ENCODE measurements around the gene TFF2.

TFF2 gene

DNA sequence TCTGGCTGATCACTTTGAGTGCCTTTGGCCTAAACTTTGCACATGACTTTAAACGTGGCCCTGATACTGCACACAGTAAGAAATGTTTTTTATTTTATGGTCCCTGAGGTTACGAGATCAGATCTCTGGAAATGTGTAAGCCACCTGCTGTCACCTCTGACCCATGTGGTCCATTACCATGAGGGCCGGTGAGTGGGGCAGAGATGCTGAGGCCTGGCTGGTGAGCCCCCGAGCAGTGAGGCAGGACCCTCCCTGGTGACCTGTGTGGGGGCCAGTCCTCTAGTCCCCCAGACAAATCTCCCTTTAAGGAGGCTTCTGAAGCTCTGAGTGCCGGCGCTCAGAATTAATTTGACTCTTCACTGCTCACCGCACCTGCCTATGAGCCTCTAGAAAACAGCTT, 48.0 kb downstream of the TFF2 start:
- no peak for DNase-seq

- DNase-seq = no peak
These were observed 48.6 kb downstream of the TFF2 start for GRCh38 chr21:42302076-42302650.

GRCh38 chr21:42301371-42302075, 49.3 kb downstream of the TFF2 start:
- DNase-seq = no peak

- no peak for DNase-seq
These were observed 49.8 kb downstream of the TFF2 start for GRCh38 chr21:42300956-42301355.

GRCh38 chr21:42300045-42300583, 50.7 kb downstream of the TFF2 start:
- no peak for DNase-seq

DNA sequence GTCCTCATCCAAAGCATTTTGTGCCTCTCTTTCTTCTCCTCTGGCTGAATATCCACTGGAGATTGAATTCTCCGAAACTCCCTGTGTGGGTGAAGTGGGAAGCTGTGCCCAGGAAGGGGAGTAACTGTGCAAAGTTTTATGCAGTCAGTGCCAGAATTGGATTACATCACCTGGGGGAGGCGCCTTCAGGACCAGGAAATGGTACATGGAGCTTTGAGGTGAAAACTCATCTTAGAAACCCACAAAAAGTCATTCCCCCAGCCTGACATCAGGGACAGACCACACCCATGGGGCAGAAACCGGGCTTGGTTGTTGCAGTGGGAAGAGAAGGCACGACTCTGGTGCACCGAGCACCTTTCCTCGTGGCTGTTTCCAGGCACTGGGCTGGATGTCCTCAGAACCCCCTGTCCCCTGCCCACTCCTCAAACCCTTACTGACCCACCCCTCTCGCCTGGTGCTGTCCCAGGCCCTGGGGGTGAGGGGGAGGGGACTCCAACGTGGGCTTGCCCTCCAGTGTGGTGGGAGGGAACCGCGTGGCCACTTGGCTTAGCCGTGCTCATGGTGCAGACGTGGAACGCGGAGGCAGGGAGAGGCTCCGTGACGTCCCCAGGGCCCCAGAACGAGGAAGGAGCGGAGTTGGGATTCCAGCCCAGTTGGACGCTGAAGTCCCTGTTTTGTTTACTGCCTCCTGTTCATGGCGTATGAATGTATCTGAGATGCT, 51.3 kb downstream of the TFF2 start:
- no peak for DNase-seq

GRCh38 chr21:42298657-42299056, 52.1 kb downstream of the TFF2 start:
- DNase-seq = no peak

- no peak for DNase-seq
These were observed 52.6 kb downstream of the TFF2 start for GRCh38 chr21:42298237-42298636.

DNA sequence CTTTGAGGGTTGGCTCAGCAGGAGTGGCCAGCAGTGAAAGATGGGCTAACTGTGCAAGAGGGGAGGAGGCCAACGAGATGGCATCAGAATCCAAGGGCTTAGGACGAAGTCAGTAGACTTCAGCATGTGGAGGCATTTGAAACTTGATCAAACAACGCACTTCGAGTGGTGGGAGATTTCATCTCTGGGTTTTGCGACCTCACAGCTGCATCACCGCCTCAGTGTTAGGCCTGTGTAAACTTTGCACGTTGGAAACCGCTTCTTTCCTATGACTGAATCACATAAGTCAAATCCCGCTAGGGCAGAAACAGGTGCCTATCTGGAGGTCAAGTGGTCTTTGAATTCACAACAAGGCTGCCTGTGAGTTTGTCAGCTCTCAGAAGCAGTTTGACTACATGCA, 53.4 kb downstream of the TFF2 start:
- DNase-seq = no peak

- DNase-seq = no peak
These were observed 54.3 kb downstream of the TFF2 start for GRCh38 chr21:42296501-42296900.
